H1 (cell line): ENCODE measurements around the gene KIT. TPM values are rescaled to one million over a fixed set of nuclear protein-coding genes. Genes with fewer than 3 reads are reported as not detected.

ENCODE experiments used
- CTCF ChIA-PET: fragments of 300-600 bp; sonication (Branson Sonifier 250); formaldehyde crosslinking; loops from one replicate; lab custom pipeline; 2021; ENCODE audit not compliant: partially characterized antibody; lab: Charles Lee
- POLR2A ChIA-PET: fragments of 300-600 bp; sonication (Branson Sonifier 250); formaldehyde crosslinking; loops from one replicate; lab custom pipeline; 2021; ENCODE audit warnings: inconsistent platforms; ENCODE audit not compliant: partially characterized antibody; lab: Charles Lee
- DNase-seq, 2 experiments: peaks; one replicate each; pipeline versions ENCODE4 v3.0.0 to v3.0.0-alpha.2; 2010 to 2022; ENCODE audit warnings: low spot score in 2 of 2, low read depth in 1 of 2, mixed read lengths in 1 of 2
- FAIRE-seq: peaks from 2 replicates; lab custom pipeline; 2011; peaks lifted over from hg19 to GRCh38; lab: Jason Lieb, UNC
- H2AFZ ChIP-seq: 2 replicates; pipeline ENCODE4 v1.8.1; 2012; ENCODE audit warnings: low read length, inconsistent platforms
- H2AK5ac ChIP-seq: 2 replicates; pipeline ENCODE4 v1.6.1; 2013; ENCODE audit warnings: low read depth, low read length
- H2BK120ac ChIP-seq: replicated peaks from 2 replicates; pipeline ENCODE3; 2013; ENCODE audit warnings: low read depth, low read length, inconsistent platforms
- H2BK12ac ChIP-seq: 2 replicates; pipeline ENCODE4 v1.6.1; 2013; ENCODE audit warnings: low read depth, low read length
- H2BK15ac ChIP-seq: 2 replicates; pipeline ENCODE4 v1.6.1; 2013; ENCODE audit warnings: low read length
- H2BK20ac ChIP-seq: 2 replicates; pipeline ENCODE4 v1.6.1; 2013; ENCODE audit warnings: low read length
- H2BK5ac ChIP-seq: 2 replicates; pipeline ENCODE4 v1.6.1; 2013; ENCODE audit warnings: low read depth, low read length
- H3K14ac ChIP-seq: 2 replicates; pipeline ENCODE4 v1.6.1; 2013; ENCODE audit warnings: inconsistent platforms; ENCODE audit not compliant: insufficient read length
- H3K18ac ChIP-seq: 2 replicates; pipeline ENCODE4 v1.6.1; 2013; ENCODE audit warnings: low read length; ENCODE audit errors: extremely low read depth
- H3K23ac ChIP-seq: 2 replicates; pipeline ENCODE4 v1.6.1; 2013; ENCODE audit warnings: inconsistent platforms; ENCODE audit not compliant: insufficient read length
- H3K23me2 ChIP-seq: 2 replicates; pipeline ENCODE4 v1.6.1; 2013; ENCODE audit warnings: low read depth, low read length
- H3K27ac ChIP-seq: 2 replicates; pipeline ENCODE4 v1.6.1; 2011; ENCODE audit warnings: low read depth, low read length, inconsistent platforms
- H3K27me3 ChIP-seq, 4 experiments: replicated peaks in 1 of 4; 1 replicate in 1 of 4; 2 replicates in 3 of 4; pipeline versions ENCODE4 v1.6.1 to v1.8.1; 2011 to 2013; ENCODE audit warnings: low read length in 3 of 4, mild to moderate bottlenecking in 3 of 4, inconsistent platforms in 2 of 4, mixed read lengths in 2 of 4, moderate library complexity in 1 of 4; ENCODE audit not compliant: control insufficient read depth in 3 of 4, insufficient read depth in 3 of 4; ENCODE audit errors: extremely low read depth in 1 of 4
- H3K36me3 ChIP-seq, 4 experiments: 2 replicates each; pipeline versions ENCODE4 v1.6.1 to v1.8.1; 2011 to 2013; ENCODE audit warnings: mild to moderate bottlenecking in 4 of 4, low read length in 3 of 4, moderate library complexity in 2 of 4, control low read depth in 1 of 4, inconsistent platforms in 1 of 4; ENCODE audit not compliant: insufficient read depth in 4 of 4, control insufficient read depth in 2 of 4
- H3K4ac ChIP-seq: replicated peaks from 2 replicates; pipeline ENCODE3; 2013; ENCODE audit warnings: low read length, low read depth, mixed read lengths, inconsistent platforms; ENCODE audit not compliant: insufficient read length
- H3K4me1 ChIP-seq, 4 experiments: replicated peaks in 1 of 4; 1 replicate in 1 of 4; 2 replicates in 3 of 4; pipeline versions ENCODE4 v1.6.1 to v1.8.1; 2011 to 2013; ENCODE audit warnings: low read length in 3 of 4, inconsistent platforms in 2 of 4, mixed read lengths in 1 of 4; ENCODE audit not compliant: insufficient read depth in 4 of 4, control insufficient read depth in 3 of 4
- H3K4me2 ChIP-seq, 2 experiments: 2 replicates each; pipeline versions ENCODE4 v1.6.1 to v1.8.1; 2011 to 2013; ENCODE audit warnings: low read depth in 2 of 2, low read length in 2 of 2, control low read depth in 1 of 2, inconsistent platforms in 1 of 2, mild to moderate bottlenecking in 1 of 2; ENCODE audit not compliant: insufficient read depth in 1 of 2
- H3K4me3 ChIP-seq, 4 experiments: fragments of 200-600, 300-600 bp in 1 of 4; sonication (generic), shearing (Covaris generic), sonication (Bioruptor Twin) in 1 of 4; 2 replicates each; pipeline versions ENCODE4 v1.5.1 to v1.8.1; 2011 to 2016; ENCODE audit warnings: low read length in 4 of 4, low read depth in 3 of 4, control low read depth in 2 of 4, inconsistent platforms in 2 of 4, mild to moderate bottlenecking in 2 of 4, mixed read lengths in 1 of 4, moderate library complexity in 1 of 4; ENCODE audit not compliant: insufficient read depth in 2 of 4; ENCODE audit errors: extremely low read depth in 1 of 4
- H3K56ac ChIP-seq: replicated peaks from 2 replicates; pipeline ENCODE3; 2013; ENCODE audit warnings: low read depth, mild to moderate bottlenecking, mixed read lengths, low read length, inconsistent platforms; ENCODE audit not compliant: insufficient read length
- H3K79me1 ChIP-seq: 2 replicates; pipeline ENCODE4 v1.6.1; 2013; ENCODE audit warnings: low read depth, low read length, control low read depth
- H3K79me2 ChIP-seq, 2 experiments: 2 replicates each; pipeline versions ENCODE4 v1.6.1 to v1.8.1; 2012 to 2013; ENCODE audit warnings: low read length in 2 of 2, mild to moderate bottlenecking in 2 of 2, inconsistent platforms in 1 of 2; ENCODE audit not compliant: insufficient read depth in 2 of 2, control insufficient read depth in 1 of 2
- H3K9ac ChIP-seq, 4 experiments: replicated peaks in 1 of 4; 1 replicate in 1 of 4; 2 replicates in 3 of 4; pipeline versions ENCODE4 v1.6.1 to v1.8.1; 2011 to 2013; ENCODE audit warnings: low read depth in 3 of 4, low read length in 3 of 4, control low read depth in 2 of 4, mild to moderate bottlenecking in 2 of 4, moderate library complexity in 2 of 4, inconsistent platforms in 1 of 4; ENCODE audit errors: extremely low read depth in 1 of 4
- H3K9me3 ChIP-seq, 2 experiments: 2 replicates each; pipeline versions ENCODE4 v1.6.1 to v1.8.1; 2012 to 2013; ENCODE audit warnings: mild to moderate bottlenecking in 2 of 2, moderate library complexity in 2 of 2, control low read depth in 1 of 2, inconsistent platforms in 1 of 2, low read depth in 1 of 2, low read length in 1 of 2, mixed read lengths in 1 of 2; ENCODE audit not compliant: insufficient read depth in 2 of 2
- H4K20me1 ChIP-seq, 2 experiments: replicated peaks in 1 of 2; 2 replicates each; pipeline versions ENCODE3 to v1.8.1; 2011 to 2013; ENCODE audit warnings: inconsistent platforms in 2 of 2, low read length in 2 of 2, mild to moderate bottlenecking in 1 of 2; ENCODE audit not compliant: insufficient read depth in 2 of 2, control insufficient read depth in 1 of 2
- H4K5ac ChIP-seq: 2 replicates; pipeline ENCODE4 v1.6.1; 2013; ENCODE audit warnings: low read length, low read depth, mixed read lengths, inconsistent platforms; ENCODE audit not compliant: insufficient read length
- H4K8ac ChIP-seq: 2 replicates; pipeline ENCODE4 v1.8.0; 2013; ENCODE audit warnings: mild to moderate bottlenecking, moderate library complexity, low read length, inconsistent platforms; ENCODE audit not compliant: insufficient read depth; ENCODE audit errors: extremely low read depth
- H4K91ac ChIP-seq: replicated peaks from 2 replicates; pipeline ENCODE3; 2013; ENCODE audit warnings: low read length, mixed read lengths, inconsistent platforms; ENCODE audit not compliant: insufficient read length
- BACH1 ChIP-seq: IDR thresholded peaks from 2 replicates; pipeline ENCODE4 v1.6.1; 2012; ENCODE audit warnings: low read length, improper control_type of control experiment
- HDAC6 ChIP-seq: IDR thresholded peaks from one replicate; pipeline ENCODE4 v1.7.1; 2012; ENCODE audit warnings: low read depth, mild to moderate bottlenecking, inconsistent platforms, low read length, moderate library complexity
- JUN ChIP-seq: IDR thresholded peaks from 2 replicates; pipeline ENCODE4 v1.6.1; 2011; ENCODE audit warnings: low read depth, mild to moderate bottlenecking, improper control_type of control experiment, low read length
- JUND ChIP-seq: IDR thresholded peaks from 2 replicates; pipeline ENCODE4 v1.6.1; 2011; ENCODE audit warnings: mild to moderate bottlenecking, improper control_type of control experiment, low read length
- KDM4A ChIP-seq: IDR thresholded peaks from one replicate; pipeline ENCODE4 v1.7.1; 2012; ENCODE audit warnings: low read depth, mild to moderate bottlenecking, moderate library complexity, low read length, inconsistent platforms; ENCODE audit not compliant: severe bottlenecking
- MAX ChIP-seq: IDR thresholded peaks from 2 replicates; pipeline ENCODE4 v1.6.1; 2012; ENCODE audit warnings: inconsistent platforms
- RNF2 ChIP-seq: fragments of 200-900, 300-1000 bp; sonication (generic); IDR thresholded peaks from 2 replicates; pipeline ENCODE4 v1.7.1; 2016; ENCODE audit warnings: borderline replicate concordance, low read depth, mild to moderate bottlenecking, antibody characterized with exemption, low read length; ENCODE audit not compliant: poor library complexity, severe bottlenecking; ENCODE audit errors: missing control alignments
- RXRA ChIP-seq: IDR thresholded peaks from 2 replicates; pipeline ENCODE4 v1.6.1; 2011; ENCODE audit warnings: low read depth, mild to moderate bottlenecking, low read length, moderate library complexity; ENCODE audit not compliant: insufficient read depth
- SAP30 ChIP-seq: fragments of 300-600 bp; sonication (generic); IDR thresholded peaks from 2 replicates; pipeline ENCODE4 v1.7.1; 2012; ENCODE audit warnings: low read length, moderate library complexity, mild to moderate bottlenecking, inconsistent platforms; ENCODE audit not compliant: insufficient read depth, insufficient replicate concordance
- TEAD4 ChIP-seq: IDR thresholded peaks from 2 replicates; pipeline ENCODE4 v1.6.1; 2012; ENCODE audit warnings: low read depth, low read length, inconsistent platforms, mixed read lengths
- YY1 ChIP-seq: IDR thresholded peaks from 2 replicates; pipeline ENCODE4 v1.6.1; 2011; ENCODE audit warnings: low read depth, mild to moderate bottlenecking, low read length
- WGBS, 2 experiments: shearing (Covaris generic) in 1 of 2; methylation state at CpG; one replicate each; pipeline versions ENCODE4 v1.1.6 to v1.1.7; 2013 to 2015; ENCODE audit warnings: low lambda C conversion rate in 2 of 2, mixed read lengths in 2 of 2, inconsistent platforms in 1 of 2, low coverage in 1 of 2, missing lambda C conversion rate in 1 of 2; ENCODE audit not compliant: insufficient replicate concordance in 2 of 2, insufficient coverage in 1 of 2, insufficient read length in 1 of 2; ENCODE audit errors: extremely low coverage in 1 of 2, missing lambda C conversion rate in 1 of 2; 5-methylcytosine and 5-hydroxymethylcytosine counted together
- polyA plus RNA-seq, 7 experiments: library from polyadenylated mRNA; depleted of rRNA in 3 of 7; stranded (reverse) in 5 of 7; unstranded in 2 of 7; fragments of >200 nt in 5 of 7; fragments of 200-250 nt in 2 of 7; gene quantifications; 1 replicate in 5 of 7; 2 replicates in 1 of 7; 4 replicates in 1 of 7; pipeline versions ENCODE4 v1.2.1 to v1.2.3, GENCODE V29; 2011 to 2013; ENCODE audit warnings: missing spikeins in 2 of 7, mixed read lengths in 2 of 7
- total RNA-seq: library from RNA; stranded (reverse); fragmentation: NEBNext Ultra II Directional; extraction: Animal tissue kit (Norgen Biotek cat#: 25700); gene quantifications from 2 replicates; pipeline ENCODE4 v1.2.1, GENCODE V29; 2021

KIT gene
- total and polyA plus RNA-seq, 2 of the 8 experiments (the other 6 are each of a cell fraction or from before 2014, with no cell fraction given), result 14.4 to 24.8 TPM

DNA sequence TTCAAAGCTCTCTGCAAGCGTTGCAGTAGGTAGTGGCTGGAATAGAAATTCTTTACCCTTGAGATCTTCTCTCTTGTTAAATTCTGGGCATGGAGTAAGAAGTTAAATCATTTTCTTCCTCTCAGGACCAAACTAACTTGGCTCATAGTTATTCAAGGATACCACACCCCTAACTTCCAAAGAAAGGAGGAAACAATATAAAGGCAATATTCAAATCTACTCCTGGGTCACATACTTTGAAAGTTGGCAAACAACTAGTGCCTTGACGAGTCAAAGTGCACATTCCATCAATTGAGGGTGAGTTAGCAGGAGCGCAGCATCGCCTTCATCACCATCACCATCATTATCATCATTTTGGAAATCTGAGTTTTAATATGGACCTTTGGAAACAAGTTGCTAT lies 20.4 kb upstream of the KIT start:
- no peak overlapping the region for H3K4ac ChIP-seq
- H3K36me3 ChIP-seq, result no peaks in the 10 kb centered on the region
- H3K27ac ChIP-seq, result no peak overlapping the region
- H3K9ac ChIP-seq, result no peak overlapping the region
- H2AFZ ChIP-seq, result no peak overlapping the region
- no peaks in the 10 kb centered on the region for H3K23me2 ChIP-seq
- no peak overlapping the region for H2BK120ac ChIP-seq
- H4K91ac ChIP-seq, result no peak overlapping the region
- no peak overlapping the region for H3K18ac ChIP-seq
- ChIA-PET POLR2A (no interaction called here), CTCF (no interaction called here)
- H4K5ac ChIP-seq, result no peak overlapping the region
- H2BK12ac ChIP-seq, result no peak overlapping the region
- no peaks in the 10 kb centered on the region for H4K20me1 ChIP-seq
- 88% methylated on average over 4 of the region's 4 CpGs; no CpG with 5 or more reads in 1 of the 2 experiments for WGBS, 2 experiments
- H3K79me1 ChIP-seq, result no peaks in the 10 kb centered on the region
- H3K27me3 ChIP-seq, result no peaks in the 10 kb centered on the region
- TF ChIP-seq JUN, result no peak
- TF ChIP-seq MAX, result no peak
- no peak for TF ChIP-seq HDAC6
- TF ChIP-seq YY1, result no peak
- TF ChIP-seq KDM4A, result no peak
- no peak for TF ChIP-seq JUND
- no peak for TF ChIP-seq TEAD4
- no peak for TF ChIP-seq SAP30
- no peak for TF ChIP-seq RNF2
- no peak for TF ChIP-seq RXRA
- no peak for TF ChIP-seq BACH1
- H3K4me1 ChIP-seq, result peaks cover 0 to 5% (median 0%) of the 10 kb centered on the region in 4 experiments; a peak in 2 of 7 replicates
- H2BK5ac ChIP-seq, result no peak overlapping the region
- H3K4me3 ChIP-seq, result no peak overlapping the region
- no peak overlapping the region for H3K14ac ChIP-seq
- H4K8ac ChIP-seq, result no peak overlapping the region
- no peak for DNase-seq
- H2BK15ac ChIP-seq, result no peak overlapping the region
- no peaks in the 10 kb centered on the region; a peak in 1 of 4 replicates for H3K9me3 ChIP-seq
- no peak overlapping the region for H3K4me2 ChIP-seq
- no peak overlapping the region for H3K23ac ChIP-seq
- no peaks in the 10 kb centered on the region for H3K79me2 ChIP-seq
- FAIRE-seq, result no peak
- H2BK20ac ChIP-seq, result no peak overlapping the region
- H3K56ac ChIP-seq, result no peak overlapping the region
- no peak overlapping the region for H2AK5ac ChIP-seq
